SK-N-MC (cell line): Measurements from ENCODE around the gene BAG1.

Experiments used
- EZH2 ChIP-seq: fragments of 200-600 bp; sonication (generic); IDR thresholded peaks from one replicate; pipeline ENCODE4 v1.6.1; 2017; ENCODE audit warnings: antibody characterized with exemption
- POLR2AphosphoS5 ChIP-seq: IDR thresholded peaks from 2 replicates; pipeline ENCODE4 v1.6.1; 2012; ENCODE audit warnings: mild to moderate bottlenecking, low read depth, low read length, borderline replicate concordance

GRCh38 chr9:33256236-33256635, 8.3 kb downstream of the BAG1 start:
- no peak for TF ChIP-seq EZH2
- TF ChIP-seq POLR2AphosphoS5 = no peak
